IMR-90 (cell line): ENCODE results near the gene ELSPBP1. TPM values are rescaled to one million over a fixed set of nuclear protein-coding genes. Genes with fewer than 3 reads are reported as not detected.

Experiments
- ATAC-seq: fragments of 200-7000 bp; cut with Tn5 transposase; 2 replicates; pipeline ENCODE4 v1.9.1; 2020; ENCODE audit warnings: low read depth, mild to moderate bottlenecking, moderate library complexity
- BruUV-seq: library from RNA; stranded (reverse); fragments of 400-500 nt; replicated peaks from 2 replicates; lab custom pipeline; 2021; lab: Mats Ljungman, UMichigan
- CTCF ChIA-PET: fragments of 300-600 bp; formaldehyde crosslinking; extraction: SDS; loops from one replicate; lab custom pipeline; 2021; ENCODE audit warnings: antibody characterized with exemption; lab: Yijun Ruan, JAX
- POLR2A ChIA-PET: fragments of 300-600 bp; sonication (Branson Sonifier 250); formaldehyde crosslinking; loops from one replicate; lab custom pipeline; 2022; ENCODE audit warnings: antibody characterized with exemption; ENCODE audit not compliant: unreplicated experiment; lab: Charles Lee
- DNase-seq: peaks from one replicate; pipeline ENCODE4 v3.0.0; 2013
- H2AFZ ChIP-seq: replicated peaks from 2 replicates; pipeline ENCODE3; 2013; ENCODE audit warnings: low read length, mild to moderate bottlenecking; ENCODE audit not compliant: poor library complexity
- H2AK5ac ChIP-seq: 2 replicates; pipeline ENCODE4 v1.6.1; 2013; ENCODE audit warnings: low read depth, low read length, inconsistent platforms
- H2AK9ac ChIP-seq: replicated peaks from 2 replicates; pipeline ENCODE3; 2013; ENCODE audit warnings: mild to moderate bottlenecking, low read depth, low read length, moderate library complexity; ENCODE audit not compliant: poor library complexity
- H2BK120ac ChIP-seq: 2 replicates; pipeline ENCODE4 v1.6.1; 2013; ENCODE audit warnings: low read depth, low read length, inconsistent platforms
- H2BK15ac ChIP-seq: 3 replicates; pipeline ENCODE4 v1.6.1; 2013; ENCODE audit warnings: low read depth, low read length, inconsistent platforms
- H2BK20ac ChIP-seq: 2 replicates; pipeline ENCODE4 v1.6.1; 2013; ENCODE audit warnings: low read depth, mild to moderate bottlenecking, inconsistent platforms, low read length, moderate library complexity
- H2BK5ac ChIP-seq: 2 replicates; pipeline ENCODE4 v1.6.1; 2013; ENCODE audit warnings: mild to moderate bottlenecking, low read depth, low read length, inconsistent platforms; ENCODE audit not compliant: poor library complexity, severe bottlenecking
- H3K14ac ChIP-seq: replicated peaks from 2 replicates; pipeline ENCODE4 v1.6.1; 2013; ENCODE audit warnings: low read depth, low read length, inconsistent platforms
- H3K18ac ChIP-seq: 2 replicates; pipeline ENCODE4 v1.6.1; 2013; ENCODE audit warnings: low read depth, low read length, control low read depth
- H3K23ac ChIP-seq: 2 replicates; pipeline ENCODE4 v1.6.1; 2013; ENCODE audit warnings: low read depth, low read length, inconsistent platforms
- H3K27ac ChIP-seq: 2 replicates; pipeline ENCODE4 v1.5.1; 2013; ENCODE audit warnings: mild to moderate bottlenecking, control low read depth, low read length; ENCODE audit not compliant: insufficient read depth
- H3K27me3 ChIP-seq: 2 replicates; pipeline ENCODE4 v1.6.1; 2013; ENCODE audit warnings: low read length; ENCODE audit not compliant: control insufficient read depth, insufficient read depth
- H3K36me3 ChIP-seq: 2 replicates; pipeline ENCODE4 v1.6.1; 2013; ENCODE audit warnings: low read length, mixed read lengths; ENCODE audit not compliant: control insufficient read depth, insufficient read depth
- H3K4ac ChIP-seq: 2 replicates; pipeline ENCODE4 v1.6.1; 2013; ENCODE audit warnings: low read depth, low read length, inconsistent platforms
- H3K4me1 ChIP-seq: 2 replicates; pipeline ENCODE4 v1.6.1; 2013; ENCODE audit warnings: low read length, mixed read lengths; ENCODE audit not compliant: control insufficient read depth, insufficient read depth
- H3K4me2 ChIP-seq: 2 replicates; pipeline ENCODE4 v1.6.1; 2013; ENCODE audit warnings: low read depth, mild to moderate bottlenecking, control low read depth, low read length, moderate library complexity
- H3K4me3 ChIP-seq: 2 replicates; pipeline ENCODE4 v1.5.1; 2013; ENCODE audit warnings: low read depth, mild to moderate bottlenecking, control low read depth, low read length, moderate library complexity; ENCODE audit not compliant: insufficient read depth
- H3K56ac ChIP-seq: 2 replicates; pipeline ENCODE4 v1.6.1; 2013; ENCODE audit warnings: low read length, inconsistent platforms; ENCODE audit not compliant: insufficient read depth; ENCODE audit errors: extremely low read depth
- H3K79me1 ChIP-seq, 2 experiments: 2 replicates each; pipeline ENCODE4 v1.6.1; 2013; ENCODE audit warnings: low read length in 2 of 2, inconsistent platforms in 1 of 2, low read depth in 1 of 2
- H3K9ac ChIP-seq: 2 replicates; pipeline ENCODE4 v1.6.1; 2013; ENCODE audit warnings: low read depth, low read length, control low read depth
- H3K9me1 ChIP-seq: 2 replicates; pipeline ENCODE4 v1.6.1; 2013; ENCODE audit warnings: low read length, inconsistent platforms; ENCODE audit not compliant: insufficient read depth
- H3K9me3 ChIP-seq: 2 replicates; pipeline ENCODE4 v1.6.1; 2013; ENCODE audit warnings: low read length; ENCODE audit not compliant: control insufficient read depth, insufficient read depth
- H4K20me1 ChIP-seq: 2 replicates; pipeline ENCODE4 v1.6.1; 2013; ENCODE audit warnings: low read length, inconsistent platforms; ENCODE audit not compliant: insufficient read depth
- H4K5ac ChIP-seq: 2 replicates; pipeline ENCODE4 v1.6.1; 2013; ENCODE audit warnings: mild to moderate bottlenecking, low read depth, low read length, control low read depth
- H4K8ac ChIP-seq, 2 experiments: 2 replicates each; pipeline ENCODE4 v1.6.1; 2013; ENCODE audit warnings: low read depth in 2 of 2, low read length in 2 of 2, control low read depth in 1 of 2, inconsistent platforms in 1 of 2
- H4K91ac ChIP-seq: 2 replicates; pipeline ENCODE4 v1.6.1; 2013; ENCODE audit warnings: low read depth, low read length, inconsistent platforms; ENCODE audit not compliant: insufficient read depth
- BHLHE40 ChIP-seq: fragments of 150-350 bp; IDR thresholded peaks from 2 replicates; pipeline ENCODE4 v1.6.1; 2016; ENCODE audit warnings: mild to moderate bottlenecking, low read depth, low read length
- CEBPB ChIP-seq: IDR thresholded peaks from 2 replicates; pipeline ENCODE4 v1.6.1; 2012; ENCODE audit warnings: low read depth, low read length, improper control_type of control experiment
- CTCF ChIP-seq: conservative IDR thresholded peaks from 2 replicates; pipeline ENCODE4 v1.5.1; 2012; ENCODE audit warnings: mild to moderate bottlenecking, low read depth, low read length, improper control_type of control experiment
- FOS ChIP-seq: fragments of 150-350 bp; IDR thresholded peaks from 2 replicates; pipeline ENCODE4 v1.6.1; 2016; ENCODE audit warnings: low read depth, low read length
- MAZ ChIP-seq: IDR thresholded peaks from 2 replicates; pipeline ENCODE4 v1.6.1; 2012; ENCODE audit warnings: low read depth, mild to moderate bottlenecking, low read length, improper control_type of control experiment, moderate library complexity, borderline replicate concordance
- MXI1 ChIP-seq: IDR thresholded peaks from 2 replicates; pipeline ENCODE4 v1.6.1; 2012; ENCODE audit warnings: low read depth, mild to moderate bottlenecking, low read length, moderate library complexity, borderline replicate concordance
- POLR2A ChIP-seq: IDR thresholded peaks from 2 replicates; pipeline ENCODE4 v1.6.1; 2012; ENCODE audit warnings: mild to moderate bottlenecking, low read depth, low read length
- RAD21 ChIP-seq: IDR thresholded peaks from 2 replicates; pipeline ENCODE4 v1.6.1; 2012; ENCODE audit warnings: low read length, improper control_type of control experiment
- RCOR1 ChIP-seq: IDR thresholded peaks from 2 replicates; pipeline ENCODE4 v1.6.1; 2012; ENCODE audit warnings: mild to moderate bottlenecking, low read length, improper control_type of control experiment; ENCODE audit not compliant: insufficient replicate concordance
- RFX5 ChIP-seq: IDR thresholded peaks from 2 replicates; pipeline ENCODE4 v1.8.0; 2012; ENCODE audit warnings: low read depth, mild to moderate bottlenecking, low read length, moderate library complexity
- SMC3 ChIP-seq: fragments of 150-350 bp; IDR thresholded peaks from 2 replicates; pipeline ENCODE4 v1.6.1; 2016; ENCODE audit warnings: low read depth, mild to moderate bottlenecking, antibody characterized with exemption, low read length, moderate library complexity
- WGBS, 2 experiments: methylation state at CpG; one replicate each; pipeline versions ENCODE4 v1.1.5 to v1.1.7; 2013; ENCODE audit warnings: missing lambda C conversion rate in 2 of 2; ENCODE audit not compliant: insufficient read length in 1 of 2; ENCODE audit errors: extremely low coverage in 2 of 2; 5-methylcytosine and 5-hydroxymethylcytosine counted together
- dilution Hi-C: fragments of 300-500 bp; cut with HindIII; formaldehyde crosslinking; loops from one replicate; pipeline ENCODE4 v1.14.3; 2018; ENCODE audit warnings: low sequenced_read_pairs; ENCODE audit not compliant: unreplicated experiment
- in situ Hi-C: fragments of 300-500 bp; cut with MboI; formaldehyde crosslinking; loops from 3 replicates; pipeline ENCODE4 v1.14.3; 2019; ENCODE audit warnings: low sequenced_read_pairs, inconsistent platforms, mixed read lengths
- intact Hi-C: fragments of 100-400 bp; cut with micrococcal nuclease; formaldehyde crosslinking; loops from 2 replicates; pipeline ENCODE4 v1.10.0; 2022
- polyA plus RNA-seq, 3 experiments: library from polyadenylated mRNA; depleted of rRNA; stranded (reverse); fragments of >200 nt; gene quantifications; 2 replicates each; pipeline ENCODE4 v1.2.3, GENCODE V29; 2012; ENCODE audit warnings: low replicate concordance in 1 of 3
- total RNA-seq: library from RNA; depleted of rRNA; stranded (reverse); fragments of >200 nt; gene quantifications from 2 replicates; pipeline ENCODE4 v1.2.3, GENCODE V29; 2012

The ELSPBP1 gene
- total and polyA plus RNA-seq, 2 of the 4 experiments (the other 2 are of a cell fraction) = not detected

DNA sequence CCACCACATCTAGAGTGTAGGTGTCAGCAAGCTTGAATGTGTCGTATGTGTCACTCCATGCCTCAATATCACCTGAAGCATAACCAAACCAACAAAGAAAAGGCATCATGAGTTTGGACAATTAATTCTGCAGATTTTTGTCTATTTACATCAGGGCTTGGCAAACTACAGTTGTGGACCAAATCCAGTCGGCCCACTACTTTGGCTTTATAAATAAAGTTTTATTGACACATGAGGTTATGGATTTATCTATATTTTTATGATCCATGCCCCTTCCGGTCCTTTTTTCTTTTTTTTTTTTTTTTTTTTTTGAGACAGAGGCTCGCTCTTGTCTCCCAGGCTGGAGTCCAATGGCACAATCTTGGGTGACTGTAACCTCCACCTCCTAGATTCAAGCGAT, 58.6 kb downstream of the ELSPBP1 start:
- Histone ChIP-seq H2BK15ac (no peak overlapping the region), H3K27me3 (no peaks in the 10 kb centered on the region; the same call in 1 of the 2 replicates), H3K27ac (no peak overlapping the region), H4K91ac (no peak overlapping the region), H3K4me2 (no peak overlapping the region), H3K4me1 (no peaks in the 10 kb centered on the region), H3K18ac (no peak overlapping the region), H3K9ac (no peak overlapping the region), H3K56ac (no peak overlapping the region), H3K79me1 (no peaks in the 10 kb centered on the region), H3K36me3 (no peaks in the 10 kb centered on the region), H2BK5ac (no peak overlapping the region), H2BK120ac (no peak overlapping the region), H4K8ac (no peak overlapping the region), H3K4me3 (no peak overlapping the region), H2AK5ac (no peak overlapping the region), H4K5ac (no peak overlapping the region), H2AFZ (no peak overlapping the region), H2AK9ac (no peak overlapping the region), H3K23ac (no peak overlapping the region), H4K20me1 (no peaks in the 10 kb centered on the region; the same call in 1 of the 2 replicates), H2BK20ac (no peak overlapping the region), H3K9me3 (no peaks in the 10 kb centered on the region), H3K4ac (no peak overlapping the region), H3K9me1 (no peaks in the 10 kb centered on the region), H3K14ac (no peak overlapping the region)
- ChIA-PET CTCF (no interaction called here), POLR2A (no interaction called here)
- no peak for DNase-seq
- no peak for ATAC-seq
- BruUV-seq = no TSS peak
- in situ Hi-C loops (no loop called here), intact Hi-C loops (no loop called here), dilution Hi-C loops (no loop called here)
- TF ChIP-seq POLR2A (no peak), RCOR1 (no peak), RFX5 (no peak), BHLHE40 (no peak), CTCF (no peak), RAD21 (no peak), SMC3 (no peak), MAZ (no peak), MXI1 (no peak), CEBPB (no peak), FOS (no peak)
- WGBS, 2 experiments = no CpG with 5 or more reads among the region's 5 CpGs
